Right atrium auricular region (tissue), 2 donors: Measurements from ENCODE around the gene PEX7. TPM values are rescaled to one million over a fixed set of nuclear protein-coding genes. Genes with fewer than 3 reads are reported as not detected.
"Not testable (repeated sequence)": the region's sequence is repeated elsewhere in the genome, so short reads cannot be mapped to it uniquely, and the experiment has no call there.

ENCODE experiments used
- DNase-seq: peaks from one replicate; pipeline ENCODE4 v3.0.0-alpha.2; 2019; ENCODE audit warnings: low spot score
- H3K27ac ChIP-seq, 2 donors: fragments of 200-600 bp; sonication (generic); 1 replicate in 1 of 2; 2 replicates in 1 of 2; pipeline ENCODE4 v1.5.1; 2016 to 2019
- H3K27me3 ChIP-seq, 2 donors: fragments of 200-600 bp; sonication (generic); one replicate each; pipeline versions ENCODE4 v1.5.1 to v1.6.0; 2017 to 2019
- H3K36me3 ChIP-seq: fragments of 200-600 bp; sonication (generic); one replicate; pipeline ENCODE4 v1.5.1; 2016
- H3K4me1 ChIP-seq, 2 donors: fragments of 200-600 bp; sonication (generic); one replicate each; pipeline versions ENCODE4 v1.5.1 to v1.6.0; 2017 to 2019
- H3K4me3 ChIP-seq, 2 donors: fragments of 200-600 bp; sonication (generic); 1 replicate in 1 of 2; 2 replicates in 1 of 2; pipeline ENCODE4 v1.5.1; 2017 to 2019; ENCODE audit warnings: mild to moderate bottlenecking in 1 of 2, moderate library complexity in 1 of 2
- H3K9me3 ChIP-seq, 2 donors: fragments of 200-600 bp; sonication (generic); one replicate each; pipeline ENCODE4 v1.5.1; 2019
- CTCF ChIP-seq, 2 donors: fragments of 200-600 bp; sonication (generic); IDR thresholded peaks; one replicate each; pipeline ENCODE4 v1.5.1; 2019; ENCODE audit warnings: antibody characterized with exemption in 2 of 2
- total RNA-seq, 2 donors: library from RNA; depleted of rRNA; stranded (reverse); fragments of >200 nt; gene quantifications; one replicate each; pipeline ENCODE4 v1.1.0, GENCODE V29; 2016

Gene PEX7
- total RNA-seq, 2 donors from 2014 or later = 7.2 to 14.5 TPM

- H3K27ac ChIP-seq = no peak overlapping the region
- H3K4me3 ChIP-seq = no peak overlapping the region
- peaks cover 0 to 1% of the 10 kb centered on the region in 2 donors for H3K4me1 ChIP-seq
- no peaks in the 10 kb centered on the region for H3K27me3 ChIP-seq
- TF ChIP-seq CTCF (IDR thresholded peaks at IDR 0.05) = no peak
- H3K36me3 ChIP-seq = no peaks in the 10 kb centered on the region
- no peaks in the 10 kb centered on the region for H3K9me3 ChIP-seq
- no peak for DNase-seq
These were observed 18.0 kb downstream of the PEX7 start for GRCh38 chr6:136840276-136841001.

- no peak for DNase-seq
- TF ChIP-seq CTCF (IDR thresholded peaks at IDR 0.05) = no peak
- Histone ChIP-seq H3K9me3 (no peaks in the 10 kb centered on the region), H3K4me1 (no peaks in the 10 kb centered on the region), H3K27me3 (no peaks in the 10 kb centered on the region), H3K4me3 (no peak overlapping the region), H3K27ac (no peak overlapping the region), H3K36me3 (no peaks in the 10 kb centered on the region)
These were observed 20.8 kb downstream of the PEX7 start for GRCh38 chr6:136843210-136843609.

GRCh38 chr6:136846046-136846445 lies 23.7 kb downstream of the PEX7 start:
- Histone ChIP-seq H3K27me3 (no peaks in the 10 kb centered on the region), H3K36me3 (no peaks in the 10 kb centered on the region), H3K9me3 (no peaks in the 10 kb centered on the region), H3K27ac (no peak overlapping the region), H3K4me1 (no peaks in the 10 kb centered on the region), H3K4me3 (no peak overlapping the region)
- peak; percentile 59 to 77 for TF ChIP-seq CTCF (IDR thresholded peaks at IDR 0.05)
- DNase-seq = no peak

- H3K27ac ChIP-seq, H3K36me3 ChIP-seq, H3K4me3 ChIP-seq, H3K4me1 ChIP-seq, DNase-seq, H3K9me3 ChIP-seq, H3K27me3 ChIP-seq: not testable (repeated sequence)
These were observed 24.1 kb downstream of the PEX7 start for GRCh38 chr6:136846477-136846876.

- not testable (repeated sequence) for H3K36me3 ChIP-seq
These were observed 27.7 kb downstream of the PEX7 start for GRCh38 chr6:136849979-136850563.

GRCh38 chr6:136859430-136859829 lies 37.0 kb downstream of the PEX7 start:
- H3K27ac ChIP-seq = no peak overlapping the region
- H3K9me3 ChIP-seq = no peaks in the 10 kb centered on the region
- no peak for TF ChIP-seq CTCF (IDR thresholded peaks at IDR 0.05)
- no peaks in the 10 kb centered on the region for H3K27me3 ChIP-seq
- no peak overlapping the region for H3K4me3 ChIP-seq
- no peaks in the 10 kb centered on the region for H3K36me3 ChIP-seq
- no peak for DNase-seq
- H3K4me1 ChIP-seq = no peaks in the 10 kb centered on the region

More at GRCh38 chr6:136849979-136850563, 27.7 kb downstream of the PEX7 start:
- not testable (repeated sequence) for DNase-seq, H3K4me1 ChIP-seq, H3K4me3 ChIP-seq, H3K27ac ChIP-seq, H3K27me3 ChIP-seq, H3K9me3 ChIP-seq

GRCh38 chr6:136860043-136860442 lies 37.7 kb downstream of the PEX7 start:
- no peaks in the 10 kb centered on the region for H3K36me3 ChIP-seq
- no peak for TF ChIP-seq CTCF (IDR thresholded peaks at IDR 0.05)
- H3K9me3 ChIP-seq = no peaks in the 10 kb centered on the region
- H3K27me3 ChIP-seq = no peaks in the 10 kb centered on the region
- H3K27ac ChIP-seq = no peak overlapping the region
- DNase-seq = no peak
- no peak overlapping the region for H3K4me3 ChIP-seq
- no peaks in the 10 kb centered on the region for H3K4me1 ChIP-seq
